ENCODE results near the gene OR8B3. TPM values are rescaled to one million over a fixed set of nuclear protein-coding genes. Genes with fewer than 3 reads are reported as not detected.

OR8B3 gene
- total and polyA plus RNA-seq, 10 of the 15 experiments (the other 5 are each of a cell fraction or from before 2014, with no cell fraction given), result not detected

GRCh38 chr11:124440608-124441007 lies 41.8 kb upstream of the OR8B3 start:
- Histone ChIP-seq H4K20me1 (ENCODE audit: control insufficient read depth, insufficient read depth) (no peaks in the 10 kb centered on the region), H3K9me3 (replicated peaks; ENCODE audit: control insufficient read depth, insufficient read depth, low read length) (no peaks in the 10 kb centered on the region), H3K4me2 (ENCODE audit: control insufficient read depth, insufficient read depth) (no peak overlapping the region), H2AFZ (ENCODE audit: control insufficient read depth, low read depth, low read length) (no peak overlapping the region), H3K4me3 (no peak overlapping the region), H3K27me3 (replicated peaks in 1 of 2; ENCODE audit: control insufficient read depth in 2 of 2, insufficient read depth in 2 of 2, low read length in 1 of 2) (no peaks in the 10 kb centered on the region; a peak in 3 of 4 replicates), H3K4me1 (ENCODE audit: control insufficient read depth, insufficient read depth, low read length) (no peaks in the 10 kb centered on the region), H3K36me3 (ENCODE audit: control insufficient read depth in 2 of 2, insufficient read depth in 2 of 2, low read length in 1 of 2) (no peaks in the 10 kb centered on the region), H3K9ac (ENCODE audit: control insufficient read depth, insufficient read depth, low read length) (no peak overlapping the region), H3K79me2 (ENCODE audit: control insufficient read depth, insufficient read depth, low read length) (no peaks in the 10 kb centered on the region), H3K27ac (ENCODE audit: control insufficient read depth, insufficient read depth) (no peak overlapping the region)
- 0% methylated on average over 4 of the region's 4 CpGs for WGBS (ENCODE audit: insufficient coverage, insufficient replicate concordance, low lambda C conversion rate, missing lambda C conversion rate)
- SMC1A ChIA-PET (ENCODE audit: uncharacterized antibody, unreplicated experiment), result no interaction called here
- no peak for FAIRE-seq
- POLR2A ChIA-PET, result no interaction called here
- no TSS peak for BruUV-seq (replicated peaks)
- CTCF ChIA-PET, result no interaction called here
- RAD21 ChIA-PET (ENCODE audit: unreplicated experiment), result no interaction called here
- TF ChIP-seq ZNF622 (IDR thresholded peaks at IDR 0.05), result no peak
- no peak for TF ChIP-seq GATAD2B (conservative IDR thresholded peaks at IDR 0.05; ENCODE audit: low read depth)
- TF ChIP-seq GABPA (IDR thresholded peaks at IDR 0.05; ENCODE audit: low read depth), result no peak
- TF ChIP-seq CREM (IDR thresholded peaks at IDR 0.05; ENCODE audit: low read depth), result no peak
- TF ChIP-seq NBN (IDR thresholded peaks at IDR 0.05), result no peak
- no peak for TF ChIP-seq ZBTB11 (CRISPR knock-in tag; IDR thresholded peaks at IDR 0.05)
- no peak for TF ChIP-seq IRF3 (IDR thresholded peaks at IDR 0.05)
- TF ChIP-seq NR2C2 (IDR thresholded peaks at IDR 0.05; ENCODE audit: borderline replicate concordance, control insufficient read depth, insufficient read length, low read depth), result no peak
- TF ChIP-seq TCF12 (IDR thresholded peaks at IDR 0.05; ENCODE audit: low read depth, low read length), result no peak
- in situ Hi-C loops (cut with MboI), result no loop called here
- intact Hi-C loops (cut with micrococcal nuclease; ENCODE audit: unreplicated experiment), result no loop called here
- DNase-seq (ENCODE audit: low read depth, low spot score), result no peak
- no peak for ATAC-seq

Data from GM12878 (cell line).